ENCODE measurements around the gene NRN1L.
A peak's percentile ranks its signal among the peaks of the same experiment; 100 is the strongest.
"Not testable (repeated sequence)": the region's sequence is repeated elsewhere in the genome, so short reads cannot be mapped to it uniquely, and the experiment has no call there.

NRN1L gene

GRCh38 chr16:67861877-67862276 lies 22.8 kb upstream of the NRN1L start:
- no peak for DNase-seq

- DNase-seq = peak; percentile 13
These were observed 21.8 kb upstream of the NRN1L start for GRCh38 chr16:67862623-67863583.

GRCh38 chr16:67864044-67864443 lies 20.6 kb upstream of the NRN1L start:
- DNase-seq = not testable (repeated sequence)

- DNase-seq = no peak
These were observed 20.1 kb upstream of the NRN1L start for GRCh38 chr16:67864594-67864993.

DNA sequence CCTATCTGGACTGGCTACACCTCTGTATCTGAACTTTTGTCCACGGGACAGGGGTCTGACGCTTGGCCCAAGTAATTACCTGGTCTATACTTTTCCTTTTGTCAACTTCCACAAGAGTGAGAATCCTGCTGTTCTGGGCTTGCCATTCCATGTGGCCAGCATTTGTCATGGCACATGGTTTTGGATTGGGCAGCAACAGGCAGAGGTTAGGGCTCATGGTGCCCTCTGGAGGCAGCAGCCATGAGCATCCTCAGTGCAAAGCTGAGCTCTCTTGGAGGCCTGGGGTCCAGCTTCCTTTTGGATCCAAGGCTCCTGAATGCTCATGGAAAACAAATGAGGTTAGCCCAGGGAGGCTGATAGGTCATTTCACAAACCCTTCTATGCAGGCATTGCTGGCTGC lies 19.4 kb upstream of the NRN1L start:
- DNase-seq = peak; percentile 23

- DNase-seq = no peak
These were observed 16.4 kb upstream of the NRN1L start for GRCh38 chr16:67868290-67868689.

GRCh38 chr16:67869653-67870052 lies 15.0 kb upstream of the NRN1L start:
- DNase-seq = no peak

DNA sequence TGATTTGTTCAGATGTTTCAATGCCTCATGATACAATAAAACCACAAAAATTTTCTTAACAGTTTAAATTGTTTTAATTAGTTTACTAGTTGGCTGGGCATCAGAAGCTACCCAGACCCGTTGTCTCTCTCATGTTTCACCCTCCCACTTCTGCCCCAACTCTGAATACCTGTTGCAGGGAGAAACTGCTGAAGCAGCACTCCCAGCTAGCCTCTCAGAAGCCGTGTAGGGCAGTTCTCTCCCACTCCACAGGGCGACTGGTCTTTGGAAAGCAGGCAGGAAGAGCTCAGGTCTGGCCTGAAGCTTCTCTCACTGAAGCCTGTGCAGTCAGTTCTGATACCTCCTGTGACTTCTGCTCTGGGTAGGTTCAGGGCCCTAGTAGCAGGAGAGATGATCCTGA lies 13.4 kb upstream of the NRN1L start:
- DNase-seq = no peak

DNA sequence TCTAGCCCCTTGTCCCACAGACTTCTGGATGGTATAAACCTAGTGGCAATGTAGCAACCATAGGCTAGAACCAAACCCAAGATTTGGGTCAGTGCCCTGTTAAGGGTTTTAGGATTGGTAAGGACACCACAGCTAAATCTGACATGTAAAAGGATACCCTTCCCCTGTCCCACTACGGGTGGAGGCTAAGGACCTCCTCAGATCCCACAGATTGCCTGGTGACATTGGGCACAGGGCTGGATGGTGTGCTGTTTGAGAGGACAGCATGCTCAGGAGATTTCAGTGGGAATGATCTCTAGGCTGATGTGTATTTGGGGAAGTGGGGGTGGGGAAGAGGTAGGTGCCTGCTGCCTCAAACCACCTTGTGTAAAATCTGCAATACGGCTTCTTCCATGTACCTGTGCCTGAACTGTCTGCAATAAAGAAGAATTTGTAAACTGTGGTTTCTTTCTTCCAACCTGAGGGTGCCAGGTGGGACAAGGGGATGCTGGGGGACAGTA lies 12.5 kb upstream of the NRN1L start:
- DNase-seq = no peak

DNA sequence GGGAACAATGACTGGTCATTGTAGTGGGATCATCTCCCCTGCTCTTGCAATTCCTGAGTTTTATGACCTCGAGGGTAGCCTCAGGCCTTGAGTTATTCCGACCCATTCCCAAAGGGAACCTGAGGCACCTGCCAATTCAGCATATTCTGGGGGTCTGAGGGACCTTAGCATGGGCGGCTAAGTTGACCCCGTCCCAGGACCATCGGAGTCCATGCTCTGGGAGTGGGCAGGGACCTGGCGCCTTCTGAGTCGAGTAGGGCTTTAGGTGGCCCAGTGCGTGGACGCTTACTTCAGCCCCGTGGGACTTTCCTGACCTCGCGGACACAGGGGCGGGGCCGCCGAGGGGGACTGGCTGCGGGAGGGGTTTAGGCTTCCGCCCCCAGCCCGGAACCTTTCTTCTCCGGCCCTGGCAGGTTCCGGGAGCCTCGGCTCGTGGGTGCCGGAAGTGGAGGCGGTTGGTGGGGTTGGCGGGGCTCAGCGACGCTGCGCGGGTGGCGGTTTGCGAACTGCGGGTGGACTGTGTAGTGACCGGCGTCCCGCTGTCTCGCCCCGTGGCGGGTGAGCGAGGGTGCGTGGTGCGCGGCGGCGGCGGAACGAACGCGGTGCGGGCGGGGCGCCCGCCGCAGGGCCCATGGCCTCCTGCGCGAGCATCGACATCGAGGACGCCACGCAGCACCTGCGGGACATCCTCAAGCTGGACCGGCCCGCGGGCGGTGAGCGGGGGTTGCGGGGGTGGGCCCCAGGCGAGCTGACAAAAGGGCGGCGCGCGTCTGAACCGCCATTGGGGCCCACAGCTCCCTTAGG lies 11.9 kb upstream of the NRN1L start, which contains the start of gene EDC4:
Gene EDC4 (plus strand): TSS at position 422 of the 804 bp plus-strand sequence. CDS start 210 bp downstream, at position 632.
- peak; percentile 72 for DNase-seq

DNA sequence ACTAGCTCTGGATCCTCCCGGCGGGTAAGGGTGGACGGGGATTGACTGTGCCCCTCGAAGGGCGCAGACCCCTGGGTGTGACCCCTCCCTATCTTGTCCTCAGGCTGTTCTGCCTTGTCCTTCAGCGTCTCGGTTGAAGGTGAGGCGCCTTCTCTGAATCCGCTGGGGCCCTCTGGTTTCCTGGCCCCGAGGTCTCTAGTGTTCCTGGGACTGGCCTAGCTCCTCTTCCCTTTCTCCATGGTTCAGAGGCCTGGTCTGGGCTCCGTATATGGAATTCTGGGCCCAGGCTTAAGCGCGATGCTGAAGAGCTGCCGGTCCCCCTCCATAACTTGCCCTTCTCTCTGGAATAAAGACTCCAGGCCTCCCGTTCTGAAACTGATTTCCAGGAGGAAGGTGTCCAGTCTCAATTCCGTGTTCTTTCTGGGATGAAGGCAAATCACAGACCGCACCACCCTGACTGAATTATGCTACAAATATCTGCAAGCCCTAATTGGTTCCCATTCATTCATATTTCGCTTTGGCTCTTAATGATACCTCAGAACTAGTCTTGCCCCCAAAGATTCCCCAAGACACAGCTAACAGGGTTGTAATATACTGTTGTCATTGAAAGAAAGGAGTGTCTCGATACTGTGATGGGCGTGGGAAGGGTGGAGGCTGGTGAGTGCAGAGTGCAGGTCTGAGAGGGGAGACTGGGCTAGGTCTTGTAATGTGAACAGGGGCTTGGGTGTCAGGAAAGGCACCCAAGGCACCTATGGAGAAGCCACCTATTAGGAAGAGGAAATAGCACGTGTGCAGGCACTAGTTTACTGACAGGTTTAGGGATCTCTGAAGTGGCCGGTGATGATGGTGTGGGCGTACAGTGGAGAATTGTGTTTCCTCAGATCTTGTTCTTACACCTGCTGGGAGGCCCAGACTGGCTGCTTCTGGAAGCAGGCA lies 11.0 kb upstream of the NRN1L start:
- DNase-seq = no peak

GRCh38 chr16:67874372-67874771 lies 10.3 kb upstream of the NRN1L start:
- DNase-seq = no peak

DNA sequence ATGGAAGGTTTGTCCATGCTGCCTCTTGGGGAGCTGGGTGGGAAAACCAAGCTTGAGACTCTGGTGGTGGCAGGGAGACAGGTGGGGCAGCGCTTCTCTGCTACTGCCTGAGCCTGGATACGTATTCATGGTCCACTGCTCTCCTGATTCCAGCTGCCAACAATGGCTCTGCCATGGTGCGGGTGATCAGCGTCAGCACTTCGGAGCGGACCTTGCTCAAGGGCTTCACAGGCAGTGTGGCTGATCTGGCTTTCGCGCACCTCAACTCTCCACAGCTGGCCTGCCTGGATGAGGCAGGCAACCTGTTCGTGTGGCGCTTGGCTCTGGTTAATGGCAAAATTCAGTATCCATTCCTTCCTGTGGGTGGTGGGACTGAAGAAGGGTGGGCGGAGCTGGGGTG lies 7.6 kb upstream of the NRN1L start:
- DNase-seq = no peak

DNA sequence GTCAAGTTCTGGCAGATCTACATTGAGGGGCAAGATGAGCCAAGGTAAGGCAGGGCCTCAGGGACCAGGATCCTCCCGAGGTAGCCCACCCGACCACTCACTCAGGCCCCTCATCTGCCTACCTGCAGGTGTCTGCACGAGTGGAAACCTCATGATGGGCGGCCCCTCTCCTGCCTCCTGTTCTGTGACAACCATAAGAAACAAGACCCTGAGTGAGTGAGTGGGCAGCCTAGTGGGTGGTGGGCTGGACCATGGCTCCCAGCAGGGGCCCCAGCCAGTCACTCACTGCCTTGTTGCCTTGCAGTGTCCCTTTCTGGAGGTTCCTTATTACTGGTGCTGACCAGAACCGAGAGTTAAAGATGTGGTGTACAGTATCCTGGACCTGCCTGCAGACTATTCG lies 6.5 kb upstream of the NRN1L start:
- no peak for DNase-seq

- DNase-seq = no peak
These were observed 5.8 kb upstream of the NRN1L start for GRCh38 chr16:67878846-67879245.

DNA sequence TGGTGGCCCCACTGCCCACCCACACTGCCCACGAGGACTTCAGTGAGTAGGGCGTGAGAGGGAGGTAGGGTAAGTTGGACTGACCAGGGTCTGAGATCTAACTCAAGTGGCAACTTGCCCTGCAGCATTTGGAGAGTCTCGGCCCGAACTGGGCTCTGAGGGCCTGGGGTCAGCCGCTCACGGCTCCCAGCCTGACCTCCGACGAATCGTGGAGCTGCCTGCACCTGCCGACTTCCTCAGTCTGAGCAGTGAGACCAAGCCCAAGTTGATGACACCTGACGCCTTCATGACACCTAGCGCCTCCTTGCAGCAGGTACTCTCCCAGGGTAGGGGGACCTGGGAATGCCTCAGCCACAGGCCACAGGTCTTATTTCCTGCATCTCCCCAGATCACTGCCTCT lies 5.2 kb upstream of the NRN1L start:
- DNase-seq = no peak

GRCh38 chr16:67879936-67880335 lies 4.7 kb upstream of the NRN1L start:
- DNase-seq = no peak

- no peak for DNase-seq
These were observed 4.1 kb upstream of the NRN1L start for GRCh38 chr16:67880584-67880983.

- DNase-seq = no peak
These were observed 3.0 kb upstream of the NRN1L start for GRCh38 chr16:67881621-67882161.

DNA sequence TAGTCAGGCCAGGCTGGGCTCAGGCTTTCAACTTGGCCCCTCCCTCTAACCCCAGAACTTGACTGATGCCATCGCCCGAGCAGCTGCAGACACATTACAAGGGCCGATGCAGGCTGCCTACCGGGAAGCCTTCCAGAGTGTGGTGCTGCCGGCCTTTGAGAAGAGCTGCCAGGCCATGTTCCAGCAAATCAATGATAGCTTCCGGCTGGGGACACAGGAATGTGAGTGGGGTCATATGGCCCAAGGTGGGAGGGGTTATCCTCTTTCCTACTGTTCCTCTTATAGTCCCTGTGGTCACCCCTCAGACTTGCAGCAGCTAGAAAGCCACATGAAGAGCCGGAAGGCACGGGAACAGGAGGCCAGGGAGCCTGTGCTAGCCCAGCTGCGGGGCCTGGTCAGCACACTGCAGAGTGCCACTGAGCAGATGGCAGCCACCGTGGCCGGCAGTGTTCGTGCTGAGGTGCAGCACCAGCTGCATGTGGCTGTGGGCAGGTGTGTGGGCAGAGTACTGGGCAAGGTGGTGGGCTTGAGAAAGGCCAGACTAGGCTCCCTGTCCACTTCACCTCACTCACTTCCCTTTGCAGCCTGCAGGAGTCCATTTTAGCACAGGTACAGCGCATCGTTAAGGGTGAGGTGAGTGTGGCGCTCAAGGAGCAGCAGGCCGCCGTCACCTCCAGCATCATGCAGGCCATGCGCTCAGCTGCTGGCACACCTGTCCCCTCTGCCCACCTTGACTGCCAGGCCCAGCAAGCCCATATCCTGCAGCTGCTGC lies 2.1 kb upstream of the NRN1L start:
- DNase-seq = no peak

Data from fibroblast of skin of abdomen (primary cell).